OCI-LY3 (cell line): ENCODE results near the gene CACNA2D1.

Source experiments
- H2AFZ ChIP-seq: fragments of 200-600, 300-600 bp; shearing (Covaris generic); 2 replicates; pipeline ENCODE4 v1.6.0; 2014; ENCODE audit warnings: antibody characterized with exemption, low read depth, low read length
- H3K27ac ChIP-seq: fragments of 200-600, 300-600 bp; sonication (generic); 2 replicates; pipeline ENCODE4 v1.5.1; 2014; ENCODE audit warnings: mild to moderate bottlenecking, low read length, moderate library complexity, mixed read lengths
- H3K27me3 ChIP-seq: fragments of 200-600, 300-600 bp; sonication (generic); 2 replicates; pipeline ENCODE4 v1.6.1; 2014; ENCODE audit warnings: low read depth, low read length, mixed read lengths
- H3K36me3 ChIP-seq: fragments of 200-600, 300-600 bp; sonication (generic); replicated peaks from 2 replicates; pipeline ENCODE3; 2014; ENCODE audit warnings: low read depth, low read length, mixed read lengths
- H3K4me1 ChIP-seq: fragments of 300-600, 200-600 bp; sonication (generic); 2 replicates; pipeline ENCODE4 v1.6.1; 2014; ENCODE audit warnings: low read length, mixed read lengths
- H3K4me2 ChIP-seq: fragments of 200-600, 300-600 bp; sonication (generic); 2 replicates; pipeline ENCODE4 v1.6.1; 2014; ENCODE audit warnings: low read length, mixed read lengths
- H3K4me3 ChIP-seq: fragments of 300-600, 200-600 bp; sonication (generic); 2 replicates; pipeline ENCODE4 v1.5.1; 2014; ENCODE audit warnings: antibody characterized with exemption, mild to moderate bottlenecking, low read length, moderate library complexity
- H3K79me2 ChIP-seq: fragments of 300-600, 200-600 bp; shearing (Covaris generic); 2 replicates; pipeline ENCODE4 v1.6.1; 2014; ENCODE audit warnings: mild to moderate bottlenecking, low read length, mixed read lengths
- H3K9ac ChIP-seq: fragments of 300-600, 200-600 bp; shearing (Covaris generic); 2 replicates; pipeline ENCODE4 v1.6.0; 2014; ENCODE audit warnings: mild to moderate bottlenecking, low read length, moderate library complexity
- H3K9me3 ChIP-seq: fragments of 200-600, 300-600 bp; shearing (Covaris generic); 2 replicates; pipeline ENCODE4 v1.6.1; 2014; ENCODE audit warnings: low read length, mixed read lengths; ENCODE audit not compliant: insufficient read depth
- H4K20me1 ChIP-seq: fragments of 200-600, 300-600 bp; sonication (generic); 2 replicates; pipeline ENCODE4 v1.6.1; 2016; ENCODE audit warnings: low read length, mixed read lengths; ENCODE audit not compliant: insufficient read depth
- CTCF ChIP-seq: fragments of 200-600, 300-600 bp; sonication (generic); IDR thresholded peaks from 2 replicates; pipeline ENCODE4 v1.5.1; 2014; ENCODE audit warnings: antibody characterized with exemption, low read length, low read depth
- EZH2phosphoT487 ChIP-seq: fragments of 200-600 bp; shearing (Covaris generic); IDR thresholded peaks from 2 replicates; pipeline ENCODE4 v1.6.1; 2018; ENCODE audit warnings: antibody characterized with exemption, mixed run types, low read depth

Gene CACNA2D1

DNA sequence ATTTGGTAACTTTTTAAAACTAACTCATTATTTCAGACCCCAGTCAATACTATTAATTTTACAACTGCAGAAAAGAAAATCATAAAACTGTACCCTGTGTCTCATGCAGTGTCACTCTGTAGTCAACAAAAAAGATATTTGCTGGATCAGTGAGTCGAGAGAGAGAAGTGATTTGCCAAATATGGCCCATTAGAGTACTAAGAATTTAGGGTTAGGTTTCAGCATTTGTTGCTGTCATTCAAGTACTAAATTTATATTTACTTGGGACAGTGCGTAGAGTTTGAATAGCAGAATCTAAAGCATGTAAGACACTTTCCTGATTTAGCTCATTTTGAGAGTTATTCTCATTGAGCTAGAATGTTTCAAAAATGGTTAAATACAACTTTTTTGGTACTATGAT lies 38.9 kb downstream of the CACNA2D1 start:
- Histone ChIP-seq H2AFZ (no peak overlapping the region), H3K79me2 (no peaks in the 10 kb centered on the region), H3K4me1 (peaks cover 14% of the 10 kb centered on the region), H3K27ac (no peak overlapping the region), H4K20me1 (no peaks in the 10 kb centered on the region), H3K4me2 (no peak overlapping the region), H3K9me3 (peaks cover 3% of the 10 kb centered on the region; the same call in 1 of the 2 replicates), H3K9ac (no peak overlapping the region), H3K4me3 (no peak overlapping the region), H3K36me3 (no peaks in the 10 kb centered on the region), H3K27me3 (no peaks in the 10 kb centered on the region)
- TF ChIP-seq CTCF (no peak), EZH2phosphoT487 (no peak)

GRCh38 chr7:82404094-82404493 lies 39.5 kb downstream of the CACNA2D1 start:
- no peaks in the 10 kb centered on the region for H3K27me3 ChIP-seq
- no peak overlapping the region for H3K9ac ChIP-seq
- no peaks in the 10 kb centered on the region for H4K20me1 ChIP-seq
- TF ChIP-seq CTCF (no peak), EZH2phosphoT487 (no peak)
- no peak overlapping the region for H3K27ac ChIP-seq
- H3K4me3 ChIP-seq, result no peak overlapping the region
- H3K79me2 ChIP-seq, result no peaks in the 10 kb centered on the region
- H3K4me2 ChIP-seq, result no peak overlapping the region
- peaks cover 3% of the 10 kb centered on the region; the same call in 1 of the 2 replicates for H3K9me3 ChIP-seq
- no peak overlapping the region for H2AFZ ChIP-seq
- no peaks in the 10 kb centered on the region for H3K36me3 ChIP-seq
- peaks cover 14% of the 10 kb centered on the region for H3K4me1 ChIP-seq

GRCh38 chr7:82397879-82398524 lies 45.6 kb downstream of the CACNA2D1 start:
- Histone ChIP-seq H3K79me2 (no peaks in the 10 kb centered on the region), H4K20me1 (no peaks in the 10 kb centered on the region), H3K9ac (no peak overlapping the region), H3K36me3 (no peaks in the 10 kb centered on the region), H3K27ac (no peak overlapping the region), H3K4me1 (peaks cover 19% of the 10 kb centered on the region), H3K27me3 (no peaks in the 10 kb centered on the region), H3K4me3 (no peak overlapping the region), H3K4me2 (no peak overlapping the region), H2AFZ (no peak overlapping the region), H3K9me3 (peaks cover 3% of the 10 kb centered on the region; the same call in 1 of the 2 replicates)
- TF ChIP-seq EZH2phosphoT487 (no peak), CTCF (no peak)

GRCh38 chr7:82396343-82396742 lies 47.2 kb downstream of the CACNA2D1 start:
- no peak overlapping the region for H3K9ac ChIP-seq
- H3K4me2 ChIP-seq, result no peak overlapping the region
- H3K36me3 ChIP-seq, result peaks cover 3% of the 10 kb centered on the region
- peaks cover 19% of the 10 kb centered on the region for H3K4me1 ChIP-seq
- H2AFZ ChIP-seq, result no peak overlapping the region; the same call in 1 of the 2 replicates
- no peaks in the 10 kb centered on the region for H3K27me3 ChIP-seq
- no peaks in the 10 kb centered on the region for H4K20me1 ChIP-seq
- TF ChIP-seq EZH2phosphoT487, result no peak
- TF ChIP-seq CTCF, result no peak
- H3K9me3 ChIP-seq, result peaks cover 7% of the 10 kb centered on the region; the same call in 1 of the 2 replicates
- H3K27ac ChIP-seq, result no peak overlapping the region
- H3K4me3 ChIP-seq, result no peak overlapping the region
- H3K79me2 ChIP-seq, result no peaks in the 10 kb centered on the region
